IPS DF 6.9 (cell line): Measurements from ENCODE around the gene DNASE2.

ENCODE experiments used
- DNase-seq: peaks from one replicate; pipeline ENCODE4 v3.0.0-alpha.2; 2013; ENCODE audit warnings: low read depth, low spot score
- H3K27ac ChIP-seq: one replicate; pipeline ENCODE4 v1.5.1; 2013; ENCODE audit warnings: low read length, control low read depth
- H3K27me3 ChIP-seq: 2 replicates; pipeline ENCODE4 v1.6.1; 2013; ENCODE audit warnings: mild to moderate bottlenecking, low read length; ENCODE audit not compliant: control insufficient read depth, insufficient read depth
- H3K36me3 ChIP-seq: 2 replicates; pipeline ENCODE4 v1.6.1; 2013; ENCODE audit warnings: low read length; ENCODE audit not compliant: control insufficient read depth, insufficient read depth
- H3K4me1 ChIP-seq: 2 replicates; pipeline ENCODE4 v1.6.1; 2013; ENCODE audit warnings: low read length; ENCODE audit not compliant: control insufficient read depth, insufficient read depth
- H3K4me3 ChIP-seq: 2 replicates; pipeline ENCODE4 v1.5.1; 2013; ENCODE audit warnings: mild to moderate bottlenecking, low read length
- H3K9me3 ChIP-seq: 2 replicates; pipeline ENCODE4 v1.6.1; 2013; ENCODE audit warnings: low read length, inconsistent platforms; ENCODE audit not compliant: control insufficient read depth, insufficient read depth
- WGBS: extraction: QIAGEN DNeasy Blood & Tissue Kit; methylation state at CpG from one replicate; pipeline ENCODE4 v1.1.7; 2013; ENCODE audit warnings: mixed read lengths, missing lambda C conversion rate; ENCODE audit not compliant: insufficient read length, insufficient coverage; 5-methylcytosine and 5-hydroxymethylcytosine counted together

The DNASE2 gene

DNA sequence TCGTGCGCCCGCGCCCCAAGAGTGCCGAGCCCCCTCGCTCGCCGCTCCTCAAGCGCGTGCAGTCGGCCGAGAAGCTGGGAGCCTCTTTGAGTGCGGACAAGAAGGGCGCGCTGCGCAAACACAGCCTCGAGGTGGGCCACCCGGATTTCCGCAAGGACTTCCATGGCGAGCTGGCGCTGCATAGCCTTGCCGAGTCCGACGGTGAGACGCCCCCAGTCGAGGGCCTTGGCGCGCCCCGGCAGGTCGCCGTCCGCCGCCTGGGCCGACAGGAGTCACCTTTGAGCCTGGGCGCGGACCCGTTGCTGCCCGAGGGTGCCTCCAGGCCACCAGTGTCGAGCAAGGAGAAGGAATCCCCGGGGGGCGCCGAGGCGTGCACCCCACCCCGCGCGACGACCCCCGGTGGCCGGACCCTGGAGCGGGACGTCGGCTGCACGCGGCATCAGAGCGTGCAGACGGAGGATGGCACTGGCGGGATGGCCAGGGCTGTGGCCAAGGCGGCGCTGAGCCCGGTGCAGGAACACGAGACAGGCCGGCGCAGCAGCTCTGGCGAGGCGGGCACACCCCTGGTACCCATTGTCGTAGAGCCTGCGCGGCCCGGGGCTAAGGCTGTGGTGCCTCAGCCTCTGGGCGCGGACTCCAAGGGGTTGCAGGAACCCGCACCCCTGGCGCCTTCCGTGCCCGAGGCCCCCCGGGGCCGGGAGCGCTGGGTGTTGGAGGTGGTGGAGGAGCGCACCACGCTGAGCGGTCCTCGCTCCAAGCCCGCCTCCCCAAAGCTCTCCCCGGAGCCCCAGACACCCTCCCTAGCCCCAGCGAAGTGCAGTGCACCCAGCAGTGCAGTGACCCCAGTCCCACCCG is 7.1 kb downstream of the DNASE2 start:
- H3K4me1 ChIP-seq: no peaks in the 10 kb centered on the region
- H3K27me3 ChIP-seq: no peaks in the 10 kb centered on the region
- H3K27ac ChIP-seq: no peak overlapping the region
- DNase-seq: no peak
- no CpG with 5 or more reads among the region's 86 CpGs for WGBS
- no peaks in the 10 kb centered on the region for H3K9me3 ChIP-seq
- H3K4me3 ChIP-seq: no peak overlapping the region
- peaks cover 16% of the 10 kb centered on the region for H3K36me3 ChIP-seq

DNA sequence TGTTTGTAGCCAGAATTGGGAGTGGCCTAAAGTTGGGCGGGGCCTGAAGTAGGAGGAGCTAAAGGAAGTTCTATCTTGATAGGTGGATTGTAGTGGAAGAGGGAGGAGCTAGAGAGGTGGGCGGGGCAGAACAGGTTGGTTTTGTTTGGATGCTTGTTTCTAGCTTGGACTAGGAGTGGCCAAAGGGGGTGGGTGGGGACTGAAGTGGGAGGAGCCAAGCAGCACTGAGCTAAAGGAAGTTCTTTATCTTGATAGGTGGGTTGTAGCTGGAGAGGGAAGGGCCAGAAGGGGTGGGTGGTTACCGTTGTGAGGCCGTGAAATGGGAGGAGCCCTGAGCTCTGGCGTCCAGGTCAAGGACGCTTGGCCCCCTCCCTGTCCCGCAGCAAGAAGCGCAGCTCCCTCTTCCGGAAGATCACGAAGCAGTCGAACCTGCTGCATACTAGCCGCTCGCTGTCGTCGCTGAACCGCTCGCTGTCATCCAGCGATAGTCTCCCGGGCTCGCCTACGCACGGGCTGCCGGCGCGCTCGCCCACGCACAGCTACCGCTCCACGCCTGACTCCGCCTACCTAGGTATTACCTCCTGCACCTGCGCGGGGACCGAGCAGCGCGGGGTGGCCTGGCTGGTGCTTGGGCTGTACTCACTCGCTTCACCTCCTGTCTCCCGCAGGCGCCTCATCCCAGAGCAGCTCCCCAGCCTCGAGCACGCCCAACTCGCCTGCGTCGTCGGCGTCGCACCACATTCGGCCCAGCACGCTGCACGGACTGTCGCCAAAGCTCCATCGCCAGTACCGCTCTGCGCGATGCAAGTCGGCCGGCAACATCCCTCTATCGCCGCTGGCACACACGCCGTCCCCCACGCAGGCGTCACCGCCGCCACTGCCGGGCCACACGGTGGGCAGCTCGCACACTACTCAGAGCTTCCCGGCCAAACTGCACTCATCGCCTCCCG is 8.0 kb downstream of the DNASE2 start:
- DNase-seq: no peak
- Histone ChIP-seq H3K36me3 (peaks cover 16% of the 10 kb centered on the region), H3K9me3 (no peaks in the 10 kb centered on the region), H3K4me1 (no peaks in the 10 kb centered on the region), H3K27ac (no peak overlapping the region), H3K27me3 (no peaks in the 10 kb centered on the region), H3K4me3 (no peak overlapping the region)
- no CpG with 5 or more reads among the region's 70 CpGs for WGBS

DNA sequence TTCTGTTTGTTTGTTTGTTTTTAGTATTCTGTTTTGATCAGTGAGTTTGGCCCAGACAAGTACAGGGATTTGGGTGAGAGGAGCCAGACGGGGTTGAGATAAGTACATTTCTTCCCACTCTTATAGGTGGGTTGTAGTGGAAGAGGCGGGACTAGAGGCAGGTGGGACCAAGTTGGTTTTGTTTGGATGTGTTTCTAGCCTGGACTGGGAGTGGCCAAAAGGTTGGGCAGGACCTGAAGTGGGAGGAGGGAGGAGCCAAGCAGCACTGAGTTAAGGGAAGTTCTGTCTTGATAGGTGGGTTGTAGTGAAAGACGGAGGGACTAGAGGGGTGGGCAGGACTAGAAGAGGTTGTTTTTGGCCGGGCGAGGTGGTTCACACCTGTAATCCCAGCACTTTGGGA is 9.0 kb downstream of the DNASE2 start:
- DNase-seq: no peak
- peaks cover 16% of the 10 kb centered on the region for H3K36me3 ChIP-seq
- H3K4me1 ChIP-seq: no peaks in the 10 kb centered on the region
- no peaks in the 10 kb centered on the region for H3K9me3 ChIP-seq
- no peak overlapping the region for H3K4me3 ChIP-seq
- H3K27me3 ChIP-seq: no peaks in the 10 kb centered on the region
- WGBS: no CpG with 5 or more reads among the region's 5 CpGs
- H3K27ac ChIP-seq: no peak overlapping the region

DNA sequence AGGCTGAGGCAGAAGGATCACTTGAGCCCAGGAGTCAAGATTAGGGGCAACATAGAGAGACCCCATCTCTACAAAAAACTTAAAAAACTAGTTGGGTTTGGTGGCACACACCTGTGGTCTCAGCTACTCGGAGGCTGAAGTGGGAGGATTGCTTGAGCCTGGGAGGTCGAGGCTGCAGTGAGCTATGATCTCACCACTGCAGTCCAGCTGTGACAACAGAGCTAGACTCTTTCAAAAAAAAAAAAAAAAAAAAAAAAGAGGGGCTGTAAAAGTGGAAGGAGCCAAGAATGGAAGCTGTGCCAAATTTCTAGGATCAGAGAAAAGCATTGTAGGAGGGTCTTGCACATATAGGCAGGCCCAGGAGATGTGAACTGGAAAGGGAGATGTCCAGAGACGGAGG is 9.6 kb downstream of the DNASE2 start:
- Histone ChIP-seq H3K27ac (no peak overlapping the region), H3K9me3 (no peaks in the 10 kb centered on the region), H3K4me1 (peaks cover under 1% of the 10 kb centered on the region), H3K27me3 (no peaks in the 10 kb centered on the region), H3K36me3 (peaks cover 16% of the 10 kb centered on the region), H3K4me3 (no peak overlapping the region)
- no peak for DNase-seq
- no CpG with 5 or more reads among the region's 3 CpGs for WGBS

DNA sequence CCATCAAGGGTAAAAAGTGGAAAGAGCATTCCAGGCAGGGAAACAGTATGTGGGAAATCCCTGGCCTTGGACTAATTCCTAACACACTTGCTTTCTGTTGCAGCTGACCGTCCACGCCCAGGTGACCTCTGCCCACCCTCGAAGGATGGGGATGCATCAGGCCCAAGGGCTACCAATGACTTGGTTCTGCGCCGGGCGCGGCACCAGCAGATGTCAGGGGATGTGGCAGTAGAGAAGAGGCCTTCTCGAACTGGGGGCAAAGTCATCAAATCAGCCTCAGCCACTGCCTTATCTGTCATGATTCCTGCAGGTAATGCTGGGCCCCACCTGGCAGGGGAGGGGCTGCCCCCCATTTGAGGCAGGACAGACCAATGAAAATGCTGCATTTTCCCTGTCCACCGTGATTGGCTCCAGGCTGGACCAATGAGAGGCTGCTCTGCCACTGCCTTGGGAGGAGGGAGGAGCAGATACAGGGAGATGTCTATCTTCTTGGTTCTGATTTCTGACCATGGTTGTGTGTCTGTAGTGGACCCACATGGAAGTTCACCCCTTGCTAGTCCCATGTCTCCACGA is 12.6 kb downstream of the DNASE2 start:
- Histone ChIP-seq H3K4me1 (peaks cover 8% of the 10 kb centered on the region), H3K36me3 (peaks cover 7% of the 10 kb centered on the region), H3K4me3 (no peak overlapping the region), H3K27ac (no peak overlapping the region), H3K9me3 (no peaks in the 10 kb centered on the region), H3K27me3 (no peaks in the 10 kb centered on the region)
- WGBS: no CpG with 5 or more reads among the region's 10 CpGs
- DNase-seq: no peak

DNA sequence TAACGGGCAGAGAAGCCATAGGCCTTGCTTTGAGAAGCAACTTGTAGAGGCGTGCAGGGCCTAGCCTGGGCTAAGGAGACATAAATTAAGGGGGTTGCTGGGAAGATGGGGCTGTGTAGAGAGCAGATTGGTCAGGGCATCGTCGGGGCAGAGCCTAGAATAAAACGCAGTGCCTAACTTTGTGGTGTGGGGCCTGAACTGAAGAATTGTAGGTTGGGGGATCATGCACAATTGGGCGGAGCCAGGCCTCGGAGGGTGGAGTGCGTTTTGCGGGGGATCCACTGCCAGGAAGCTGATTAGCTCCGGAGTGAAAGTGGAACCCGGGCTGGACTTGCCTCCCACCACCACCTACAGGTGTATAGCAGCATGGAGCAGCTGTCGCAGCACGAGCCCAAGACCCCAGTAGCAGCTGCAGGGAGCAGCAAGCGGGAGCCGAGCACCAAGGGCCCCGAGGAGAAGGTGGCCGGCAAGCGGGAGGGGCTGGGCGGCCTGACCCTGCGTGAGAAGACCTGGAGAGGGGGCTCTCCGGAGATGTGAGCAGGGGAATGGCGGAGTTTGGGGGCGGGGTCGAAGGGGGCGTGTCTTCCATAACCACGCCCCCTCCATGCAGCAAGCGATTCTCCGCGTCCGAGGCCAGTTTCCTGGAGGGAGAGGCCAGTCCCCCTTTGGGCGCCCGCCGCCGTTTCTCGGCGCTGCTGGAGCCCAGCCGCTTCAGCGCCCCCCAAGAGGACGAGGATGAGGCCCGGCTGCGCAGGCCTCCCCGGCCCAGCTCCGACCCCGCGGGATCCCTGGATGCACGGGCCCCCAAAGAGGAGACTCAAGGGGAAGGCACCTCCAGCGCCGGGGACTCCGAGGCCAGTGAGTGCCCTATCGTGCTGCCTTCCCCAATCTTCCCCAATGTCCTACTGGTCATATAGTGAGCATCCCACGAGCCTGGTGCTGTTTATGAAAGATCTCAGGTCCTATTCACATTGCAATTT is 13.8 kb downstream of the DNASE2 start:
- peak overlapping the region; percentile 52; the same call in 1 of the 2 replicates for H3K4me3 ChIP-seq
- H3K27ac ChIP-seq: no peak overlapping the region

DNA sequence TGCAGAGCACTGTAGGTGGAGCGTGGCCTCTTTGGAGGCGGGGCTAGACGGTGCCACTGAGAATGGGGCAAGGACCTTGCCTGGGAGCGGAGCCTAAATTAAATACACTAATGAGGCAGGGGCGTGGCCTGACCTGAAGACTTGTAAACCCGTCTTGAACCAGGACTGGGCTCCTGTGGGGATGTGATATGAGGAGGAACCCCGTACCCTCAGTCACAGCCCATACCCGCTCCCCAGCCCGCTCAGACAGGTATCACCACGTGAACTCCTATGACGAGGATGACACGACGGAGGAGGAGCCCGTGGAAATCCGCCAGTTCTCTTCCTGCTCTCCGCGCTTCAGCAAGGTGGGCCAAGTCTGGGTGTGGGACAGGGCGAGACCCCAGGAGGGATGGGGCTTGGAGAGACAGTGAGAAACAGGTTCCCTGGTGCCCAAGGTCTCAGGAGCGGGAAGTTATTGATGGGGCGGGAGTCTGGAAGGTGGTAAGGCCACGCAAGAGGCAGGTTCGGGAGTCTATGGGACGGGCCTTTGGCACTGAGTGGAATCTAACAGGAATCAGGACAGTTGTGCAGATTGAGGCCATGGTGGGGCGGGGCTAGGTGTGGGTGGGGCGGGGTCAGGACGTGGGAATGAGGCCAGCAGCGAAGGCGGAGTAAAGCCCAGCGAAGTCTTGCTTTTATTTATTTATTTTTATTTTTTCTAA is 14.7 kb downstream of the DNASE2 start:
- Histone ChIP-seq H3K9me3 (no peaks in the 10 kb centered on the region), H3K4me1 (peaks cover 8% of the 10 kb centered on the region), H3K36me3 (no peaks in the 10 kb centered on the region; the same call in 1 of the 2 replicates), H3K27ac (no peak overlapping the region), H3K27me3 (no peaks in the 10 kb centered on the region), H3K4me3 (no peak overlapping the region)
- no CpG with 5 or more reads among the region's 29 CpGs for WGBS
- DNase-seq: no peak

More for the DNA sequence above, 13.8 kb downstream of the DNASE2 start:
- no peaks in the 10 kb centered on the region for H3K27me3 ChIP-seq
- WGBS: no CpG with 5 or more reads among the region's 51 CpGs
- H3K4me1 ChIP-seq: peaks cover 8% of the 10 kb centered on the region
- H3K9me3 ChIP-seq: no peaks in the 10 kb centered on the region
- DNase-seq: peak; percentile 82
- no peaks in the 10 kb centered on the region; the same call in 1 of the 2 replicates for H3K36me3 ChIP-seq

DNA sequence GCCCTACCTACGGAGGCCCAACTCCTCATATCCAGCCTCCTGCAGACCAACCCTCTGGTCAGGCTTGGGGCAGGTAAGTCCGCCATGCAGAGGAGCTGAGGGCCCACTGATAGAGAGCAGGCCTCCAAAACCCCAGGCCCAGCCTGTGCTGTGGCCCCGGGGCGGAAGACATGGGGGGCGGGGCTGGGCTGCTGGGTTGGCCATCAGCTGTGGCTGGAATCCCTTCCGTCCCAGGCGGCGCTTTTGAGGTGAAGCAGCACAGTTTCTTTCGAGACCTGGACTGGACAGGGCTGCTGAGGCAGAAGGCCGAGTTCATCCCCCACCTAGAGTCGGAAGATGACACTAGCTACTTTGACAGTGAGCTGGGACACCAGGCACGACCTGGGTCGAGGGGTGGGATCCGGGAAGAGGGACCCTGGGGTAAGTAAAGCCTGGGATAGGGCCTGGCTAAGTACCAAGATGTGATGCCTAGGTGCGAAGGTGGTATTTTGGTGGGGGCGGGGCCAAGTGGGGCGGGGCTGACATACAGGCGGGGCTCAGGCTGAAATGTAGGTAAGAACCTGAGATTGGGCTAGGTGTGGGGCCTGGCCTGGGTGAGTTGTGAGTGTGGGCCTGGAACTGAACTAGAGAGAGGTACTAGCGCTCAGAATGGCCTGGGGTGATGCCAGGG is 15.4 kb downstream of the DNASE2 start:
- H3K36me3 ChIP-seq: no peaks in the 10 kb centered on the region; the same call in 1 of the 2 replicates
- H3K27me3 ChIP-seq: no peaks in the 10 kb centered on the region
- WGBS: no CpG with 5 or more reads among the region's 19 CpGs
- DNase-seq: no peak
- peaks cover 8% of the 10 kb centered on the region for H3K4me1 ChIP-seq
- no peak overlapping the region for H3K4me3 ChIP-seq
- H3K9me3 ChIP-seq: no peaks in the 10 kb centered on the region
- H3K27ac ChIP-seq: no peak overlapping the region
